Osteocyte (in vitro differentiated cells): ENCODE results near the gene MOV10L1. TPM values are rescaled to one million over a fixed set of nuclear protein-coding genes. Genes with fewer than 3 reads are reported as not detected.

Source experiments
- DNase-seq: peaks from one replicate; pipeline ENCODE4 v3.0.0; 2021; ENCODE audit warnings: mixed read lengths; ENCODE audit not compliant: unreplicated experiment; ENCODE audit errors: extremely low spot score
- H3K27ac Mint-ChIP-seq: one replicate; pipeline ENCODE4 v1.8.0; 2021; ENCODE audit warnings: mild to moderate bottlenecking, mixed read lengths; ENCODE audit not compliant: unreplicated experiment
- H3K27me3 Mint-ChIP-seq: one replicate; pipeline ENCODE4 v1.8.0; 2021; ENCODE audit warnings: mixed read lengths; ENCODE audit not compliant: unreplicated experiment
- H3K36me3 Mint-ChIP-seq: one replicate; pipeline ENCODE4 v1.8.0; 2021; ENCODE audit warnings: mixed read lengths; ENCODE audit not compliant: unreplicated experiment
- H3K4me1 Mint-ChIP-seq: one replicate; pipeline ENCODE4 v1.8.0; 2021; ENCODE audit warnings: mixed read lengths; ENCODE audit not compliant: unreplicated experiment
- H3K4me3 Mint-ChIP-seq: one replicate; pipeline ENCODE4 v1.8.0; 2021; ENCODE audit warnings: mild to moderate bottlenecking, moderate library complexity, mixed read lengths; ENCODE audit not compliant: unreplicated experiment
- H3K9me3 Mint-ChIP-seq: one replicate; pipeline ENCODE4 v1.8.0; 2021; ENCODE audit warnings: mixed read lengths; ENCODE audit not compliant: unreplicated experiment
- total RNA-seq: library from RNA; stranded (reverse); gene quantifications from 2 replicates; pipeline ENCODE4 v1.2.1, GENCODE V29; 2021
- TF ChIP-seq, protein P1 (sequence below): fragments of 200-600 bp; sonication (generic); IDR thresholded peaks from 2 replicates; pipeline ENCODE4 v1.5.0; 2021; ENCODE audit warnings: antibody characterized with exemption, mild to moderate bottlenecking, moderate library complexity

The MOV10L1 gene
- total RNA-seq, 1 donor from 2014 or later: 1.4 TPM

DNA sequence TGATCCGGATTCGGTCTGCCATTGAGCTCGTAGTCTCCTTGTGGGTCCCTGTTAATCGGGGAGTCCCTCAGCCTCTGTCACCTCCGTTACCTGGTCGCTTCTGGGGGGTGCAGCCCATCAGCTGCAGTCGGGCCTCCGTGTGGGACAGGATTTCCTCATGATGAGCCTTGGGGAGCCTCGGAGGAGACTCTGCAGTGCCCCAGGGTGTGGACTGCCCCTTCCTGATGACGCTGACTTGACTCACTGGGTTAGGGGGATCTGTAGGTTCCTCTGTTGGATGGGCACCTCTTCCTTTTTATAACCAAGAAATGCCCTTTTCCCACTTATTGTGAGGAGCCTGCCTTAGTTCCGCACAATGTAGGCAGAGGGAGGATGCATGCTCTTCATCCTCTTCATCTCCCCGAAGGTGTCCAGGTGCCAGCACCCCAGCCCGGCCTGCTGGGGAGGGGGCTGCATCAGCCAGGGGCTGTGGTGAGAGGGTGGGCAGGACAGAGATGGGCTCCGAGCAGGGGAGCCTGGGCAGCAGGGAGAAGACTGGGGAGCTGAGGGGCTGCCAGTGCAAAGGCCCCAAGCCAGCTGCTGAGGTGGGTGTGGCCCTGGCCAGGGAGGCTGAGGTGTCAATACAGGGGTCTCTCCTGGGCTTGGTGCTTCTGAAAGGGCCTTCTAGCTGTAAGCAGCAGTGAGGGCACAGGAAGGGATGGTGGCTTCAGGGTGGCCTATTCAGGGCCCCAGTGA is 18.2 kb upstream of the MOV10L1 start:
- Mint-ChIP-seq H3K27me3 (peaks cover 6% of the 10 kb centered on the region), H3K4me1 (no peaks in the 10 kb centered on the region), H3K4me3 (no peak overlapping the region), H3K9me3 (no peaks in the 10 kb centered on the region), H3K36me3 (no peaks in the 10 kb centered on the region), H3K27ac (no peak overlapping the region)
- TF ChIP-seq, protein P1, sequence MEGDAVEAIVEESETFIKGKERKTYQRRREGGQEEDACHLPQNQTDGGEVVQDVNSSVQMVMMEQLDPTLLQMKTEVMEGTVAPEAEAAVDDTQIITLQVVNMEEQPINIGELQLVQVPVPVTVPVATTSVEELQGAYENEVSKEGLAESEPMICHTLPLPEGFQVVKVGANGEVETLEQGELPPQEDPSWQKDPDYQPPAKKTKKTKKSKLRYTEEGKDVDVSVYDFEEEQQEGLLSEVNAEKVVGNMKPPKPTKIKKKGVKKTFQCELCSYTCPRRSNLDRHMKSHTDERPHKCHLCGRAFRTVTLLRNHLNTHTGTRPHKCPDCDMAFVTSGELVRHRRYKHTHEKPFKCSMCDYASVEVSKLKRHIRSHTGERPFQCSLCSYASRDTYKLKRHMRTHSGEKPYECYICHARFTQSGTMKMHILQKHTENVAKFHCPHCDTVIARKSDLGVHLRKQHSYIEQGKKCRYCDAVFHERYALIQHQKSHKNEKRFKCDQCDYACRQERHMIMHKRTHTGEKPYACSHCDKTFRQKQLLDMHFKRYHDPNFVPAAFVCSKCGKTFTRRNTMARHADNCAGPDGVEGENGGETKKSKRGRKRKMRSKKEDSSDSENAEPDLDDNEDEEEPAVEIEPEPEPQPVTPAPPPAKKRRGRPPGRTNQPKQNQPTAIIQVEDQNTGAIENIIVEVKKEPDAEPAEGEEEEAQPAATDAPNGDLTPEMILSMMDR: no peak
- DNase-seq: no peak

- Mint-ChIP-seq H3K9me3 (no peaks in the 10 kb centered on the region), H3K27ac (no peak overlapping the region), H3K4me3 (no peak overlapping the region), H3K36me3 (no peaks in the 10 kb centered on the region), H3K27me3 (peaks cover 6% of the 10 kb centered on the region), H3K4me1 (no peaks in the 10 kb centered on the region)
- DNase-seq: no peak
- TF ChIP-seq, protein P1: no peak
Measured at GRCh38 chr22:50072167-50072555, 17.6 kb upstream of the MOV10L1 start.

DNA sequence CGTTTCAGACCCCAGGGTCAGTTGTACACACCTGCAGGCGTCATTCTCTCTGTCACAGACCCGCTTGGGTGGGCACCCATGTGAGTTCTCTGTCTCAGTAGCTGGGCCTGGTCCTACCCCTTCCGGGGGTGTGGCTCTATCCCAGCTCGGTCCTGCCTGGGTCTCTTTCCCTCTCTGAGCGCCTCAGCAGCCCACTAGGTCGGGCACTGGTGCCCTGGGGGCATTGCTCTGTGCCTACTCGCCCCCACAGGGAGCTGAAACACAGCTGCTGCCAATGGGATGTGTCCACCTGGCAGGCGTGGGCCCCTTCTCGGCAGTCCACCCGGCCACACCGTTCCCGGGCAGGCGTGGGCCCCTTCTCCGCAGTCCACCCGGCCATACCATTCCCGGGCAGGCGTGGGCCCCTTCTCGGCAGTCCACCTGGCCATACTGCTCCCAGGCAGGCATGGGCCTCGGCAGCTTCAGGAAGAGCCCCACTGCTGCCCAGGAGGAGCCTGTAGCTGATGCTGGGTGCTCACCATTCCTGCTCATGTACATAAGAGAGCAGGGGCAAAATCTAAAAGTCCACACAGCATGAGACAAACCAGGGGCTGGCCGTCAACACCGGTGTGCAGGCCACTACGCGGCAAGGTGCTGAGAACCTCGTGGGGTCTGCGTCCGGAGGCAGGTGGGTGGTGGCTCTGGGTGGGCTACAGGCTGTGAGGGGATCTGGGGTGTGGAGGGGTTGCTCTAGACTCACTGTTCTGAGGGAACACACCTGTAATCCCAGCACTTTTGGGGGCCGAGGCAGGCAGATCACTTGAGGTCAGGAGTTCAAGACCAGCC is 16.9 kb upstream of the MOV10L1 start:
- TF ChIP-seq, protein P1: no peak
- H3K9me3 Mint-ChIP-seq: no peaks in the 10 kb centered on the region

DNA sequence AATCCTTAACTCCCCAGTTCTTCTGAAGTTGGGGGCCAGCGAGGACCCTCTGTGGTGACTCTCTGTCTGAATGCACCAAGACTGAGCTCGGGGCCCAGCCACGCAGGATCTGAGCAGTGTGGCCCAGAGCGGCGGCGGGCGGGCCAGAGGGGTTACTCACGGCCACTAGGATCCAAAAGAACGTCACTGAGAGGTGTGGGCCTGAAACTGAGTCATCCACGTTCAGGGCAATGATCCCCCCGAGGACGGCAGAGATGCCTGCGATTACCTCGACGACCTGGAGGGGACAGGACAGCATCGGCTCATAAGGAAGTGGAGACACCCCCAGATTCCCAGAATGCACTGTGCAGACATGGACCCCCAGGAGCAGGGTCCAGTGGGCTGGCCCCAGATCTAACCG is 15.8 kb upstream of the MOV10L1 start:
- DNase-seq: no peak
- H3K9me3 Mint-ChIP-seq: no peaks in the 10 kb centered on the region
- peaks cover 6% of the 10 kb centered on the region for H3K27me3 Mint-ChIP-seq
- H3K4me3 Mint-ChIP-seq: no peak overlapping the region
- TF ChIP-seq, protein P1: no peak
- H3K4me1 Mint-ChIP-seq: no peaks in the 10 kb centered on the region
- H3K36me3 Mint-ChIP-seq: no peaks in the 10 kb centered on the region
- H3K27ac Mint-ChIP-seq: no peak overlapping the region

More for the DNA sequence above, 16.9 kb upstream of the MOV10L1 start:
- no peaks in the 10 kb centered on the region for H3K4me1 Mint-ChIP-seq
- no peaks in the 10 kb centered on the region for H3K36me3 Mint-ChIP-seq
- peaks cover 6% of the 10 kb centered on the region for H3K27me3 Mint-ChIP-seq
- no peak for DNase-seq
- no peak overlapping the region for H3K27ac Mint-ChIP-seq
- H3K4me3 Mint-ChIP-seq: no peak overlapping the region
